NCI-H446 treated with DMSO at 0.1 percent for 48 hours (cell line): Measurements from ENCODE around the gene DPH1.

Source experiments
- DNase-seq: peaks from one replicate; lab custom pipeline; 2025; lab: John Stamatoyannopoulos, UW

Gene DPH1

GRCh38 chr17:2082003-2082781, 52.2 kb downstream of the DPH1 start:
- DNase-seq: no peak

GRCh38 chr17:2083613-2084035, 53.7 kb downstream of the DPH1 start:
- no peak for DNase-seq

GRCh38 chr17:2084036-2084765, 54.2 kb downstream of the DPH1 start:
- no peak for DNase-seq

- no peak for DNase-seq
Observed at GRCh38 chr17:2084766-2085647, 55.1 kb downstream of the DPH1 start.

- DNase-seq: no peak
Observed at GRCh38 chr17:2085648-2085949, 55.6 kb downstream of the DPH1 start.

- DNase-seq: no peak
Observed at GRCh38 chr17:2086306-2086705, 56.4 kb downstream of the DPH1 start.

- DNase-seq: no peak
Observed at GRCh38 chr17:2087597-2088211, 57.8 kb downstream of the DPH1 start.

GRCh38 chr17:2089021-2089422, 59.1 kb downstream of the DPH1 start:
- DNase-seq: no peak

GRCh38 chr17:2090210-2090641, 60.3 kb downstream of the DPH1 start:
- DNase-seq: no peak

GRCh38 chr17:2090804-2091534, 61.0 kb downstream of the DPH1 start:
- DNase-seq: no peak

- no peak for DNase-seq
Observed at GRCh38 chr17:2092253-2092652, 62.3 kb downstream of the DPH1 start.

- no peak for DNase-seq
Observed at GRCh38 chr17:2093349-2093748, 63.4 kb downstream of the DPH1 start.
